ENCODE data around the gene PLEK2.

Gene PLEK2

DNA sequence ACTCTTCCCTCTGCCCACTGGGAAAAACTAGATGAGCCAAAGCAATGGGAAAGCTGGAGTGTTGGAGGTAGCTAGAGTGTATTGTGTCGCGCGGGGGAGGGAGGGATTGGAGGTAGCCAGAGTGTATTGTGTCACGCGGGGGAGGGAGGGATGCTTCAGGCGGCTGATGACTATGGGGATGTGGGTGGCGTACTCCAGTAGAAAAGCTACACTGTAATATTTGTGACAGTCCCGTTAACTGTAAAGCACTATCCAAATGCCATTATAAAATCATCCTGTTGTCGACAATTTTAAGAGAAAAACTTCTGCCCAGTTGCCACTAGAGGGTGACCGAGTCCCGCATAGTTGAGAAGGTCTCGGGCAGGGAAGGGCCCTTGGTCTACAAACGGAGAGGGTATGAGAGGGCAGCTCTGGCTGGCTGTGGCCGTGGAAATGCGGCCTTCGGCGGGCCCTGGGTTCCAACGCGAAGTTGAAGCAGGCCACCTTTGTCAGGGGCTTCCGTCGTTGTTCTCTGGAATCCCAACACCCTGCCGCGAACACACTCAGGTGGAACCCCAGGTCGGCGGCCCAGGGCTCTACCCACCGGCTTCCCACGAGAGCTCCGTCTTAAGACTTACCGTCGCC, 15.1 kb upstream of the PLEK2 start:
- no peaks in the 10 kb centered on the region for H3K9me3 ChIP-seq (ENCODE audit: severe bottlenecking)
- H3K4me3 ChIP-seq (ENCODE audit: low read depth, low read length) = no peak overlapping the region
- no peaks in the 10 kb centered on the region for H3K36me3 ChIP-seq
- peak; percentile 84 for DNase-seq
- no peak overlapping the region; the same call in 1 of the 2 replicates for H3K27ac ChIP-seq
- TF ChIP-seq, protein P1, sequence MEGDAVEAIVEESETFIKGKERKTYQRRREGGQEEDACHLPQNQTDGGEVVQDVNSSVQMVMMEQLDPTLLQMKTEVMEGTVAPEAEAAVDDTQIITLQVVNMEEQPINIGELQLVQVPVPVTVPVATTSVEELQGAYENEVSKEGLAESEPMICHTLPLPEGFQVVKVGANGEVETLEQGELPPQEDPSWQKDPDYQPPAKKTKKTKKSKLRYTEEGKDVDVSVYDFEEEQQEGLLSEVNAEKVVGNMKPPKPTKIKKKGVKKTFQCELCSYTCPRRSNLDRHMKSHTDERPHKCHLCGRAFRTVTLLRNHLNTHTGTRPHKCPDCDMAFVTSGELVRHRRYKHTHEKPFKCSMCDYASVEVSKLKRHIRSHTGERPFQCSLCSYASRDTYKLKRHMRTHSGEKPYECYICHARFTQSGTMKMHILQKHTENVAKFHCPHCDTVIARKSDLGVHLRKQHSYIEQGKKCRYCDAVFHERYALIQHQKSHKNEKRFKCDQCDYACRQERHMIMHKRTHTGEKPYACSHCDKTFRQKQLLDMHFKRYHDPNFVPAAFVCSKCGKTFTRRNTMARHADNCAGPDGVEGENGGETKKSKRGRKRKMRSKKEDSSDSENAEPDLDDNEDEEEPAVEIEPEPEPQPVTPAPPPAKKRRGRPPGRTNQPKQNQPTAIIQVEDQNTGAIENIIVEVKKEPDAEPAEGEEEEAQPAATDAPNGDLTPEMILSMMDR (IDR thresholded peaks at IDR 0.05; ENCODE audit: low read depth, low read length) = peak; percentile 67
- H3K27me3 ChIP-seq (ENCODE audit: insufficient read depth, low read depth, severe bottlenecking) = no peaks in the 10 kb centered on the region

DNA sequence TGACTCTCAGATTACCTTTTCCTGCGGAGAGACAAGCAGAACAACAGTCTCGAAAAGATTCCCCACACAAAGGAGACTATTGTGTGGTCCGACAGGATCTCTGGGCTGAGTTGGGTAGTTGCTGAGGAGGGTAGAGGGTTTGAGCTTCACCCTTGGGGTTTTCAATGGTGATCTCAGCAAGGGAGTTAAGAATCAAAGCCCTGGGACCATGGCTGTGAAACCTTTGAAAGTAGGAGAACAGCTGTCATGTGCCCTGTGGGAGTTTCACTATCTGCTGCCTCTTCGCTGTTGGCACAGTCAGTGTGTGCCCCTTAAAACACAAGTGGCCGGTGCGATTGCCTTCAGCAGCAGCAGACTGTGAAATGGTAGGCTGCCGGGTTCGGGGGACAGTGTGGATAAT, 14.2 kb upstream of the PLEK2 start:
- no peaks in the 10 kb centered on the region for H3K36me3 ChIP-seq
- DNase-seq = no peak
- no peak overlapping the region for H3K4me3 ChIP-seq (ENCODE audit: low read depth, low read length)
- TF ChIP-seq, protein P1 (IDR thresholded peaks at IDR 0.05; ENCODE audit: low read depth, low read length) = no peak
- H3K9me3 ChIP-seq (ENCODE audit: severe bottlenecking) = no peaks in the 10 kb centered on the region
- no peaks in the 10 kb centered on the region for H3K27me3 ChIP-seq (ENCODE audit: insufficient read depth, low read depth, severe bottlenecking)
- H3K27ac ChIP-seq = no peak overlapping the region

DNA sequence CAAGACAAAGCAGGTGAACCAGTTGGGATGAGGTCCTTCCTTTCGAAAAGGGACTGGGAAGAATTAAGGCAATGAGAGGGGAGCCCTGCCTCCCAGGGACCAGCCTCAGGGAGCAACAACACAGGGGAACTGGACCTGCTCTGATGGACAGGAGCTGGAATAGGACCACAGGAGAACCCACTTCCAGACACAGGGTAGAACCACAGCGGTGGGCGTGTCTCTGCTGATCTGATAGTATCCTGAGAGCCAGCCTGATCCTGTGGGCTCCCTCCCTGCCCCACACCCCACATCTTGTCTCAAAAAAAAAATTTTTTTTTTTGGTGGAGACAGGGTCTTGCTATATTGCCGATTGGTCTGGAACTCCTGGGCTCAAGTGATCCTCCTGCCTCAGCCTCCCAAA, 13.6 kb upstream of the PLEK2 start:
- TF ChIP-seq, protein P1 (IDR thresholded peaks at IDR 0.05; ENCODE audit: low read depth, low read length) = no peak
- H3K27ac ChIP-seq = no peak overlapping the region
- no peaks in the 10 kb centered on the region for H3K36me3 ChIP-seq
- no peak for DNase-seq
- H3K4me3 ChIP-seq (ENCODE audit: low read depth, low read length) = no peak overlapping the region
- no peaks in the 10 kb centered on the region for H3K9me3 ChIP-seq (ENCODE audit: severe bottlenecking)
- no peaks in the 10 kb centered on the region for H3K27me3 ChIP-seq (ENCODE audit: insufficient read depth, low read depth, severe bottlenecking)

DNA sequence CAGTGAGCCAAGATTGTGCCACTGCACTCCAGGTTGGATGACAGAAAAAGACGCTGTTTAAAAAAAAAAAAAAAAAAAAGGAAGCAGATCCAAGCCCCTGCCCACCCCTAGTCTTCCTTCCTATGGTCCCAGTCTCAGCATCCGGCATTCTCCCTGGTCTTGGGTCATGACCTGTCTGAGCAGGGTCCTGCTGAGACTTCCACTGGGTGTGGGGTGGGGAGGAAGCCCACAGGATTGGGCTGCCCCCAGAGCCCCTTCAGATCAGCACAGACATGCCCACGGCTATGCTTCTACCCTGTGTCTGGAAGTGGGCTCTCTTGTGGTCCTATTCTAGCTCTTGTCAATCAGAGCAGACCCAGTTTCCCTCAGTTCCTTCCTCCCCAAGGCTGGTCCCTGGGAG, 12.6 kb upstream of the PLEK2 start:
- no peak overlapping the region for H3K27ac ChIP-seq
- H3K27me3 ChIP-seq (ENCODE audit: insufficient read depth, low read depth, severe bottlenecking) = no peaks in the 10 kb centered on the region
- no peaks in the 10 kb centered on the region for H3K9me3 ChIP-seq (ENCODE audit: severe bottlenecking)
- H3K4me3 ChIP-seq (ENCODE audit: low read depth, low read length) = no peak overlapping the region
- H3K36me3 ChIP-seq = no peaks in the 10 kb centered on the region
- no peak for DNase-seq
- TF ChIP-seq, protein P1 (IDR thresholded peaks at IDR 0.05; ENCODE audit: low read depth, low read length) = no peak

DNA sequence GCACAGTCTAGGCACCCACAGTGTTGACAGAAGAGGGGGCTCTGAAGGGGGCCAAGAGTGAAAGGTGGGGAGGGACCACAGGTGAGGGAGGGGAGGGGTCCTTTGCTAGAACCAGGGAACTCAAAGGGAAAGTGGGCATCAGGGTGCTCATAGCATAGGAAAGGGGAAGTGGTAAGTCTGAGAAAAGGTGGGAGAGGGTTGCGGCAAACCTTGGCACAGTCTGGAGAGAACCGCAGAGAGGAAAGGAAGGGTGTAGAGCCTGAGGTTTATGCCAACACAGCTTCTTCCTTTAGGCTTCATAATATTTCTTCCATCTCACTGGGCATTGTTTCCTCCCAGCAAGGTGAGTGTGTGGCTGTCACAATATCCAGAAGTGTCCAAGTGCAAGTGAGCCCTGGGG, 11.5 kb upstream of the PLEK2 start:
- Histone ChIP-seq H3K36me3 (no peaks in the 10 kb centered on the region), H3K4me3 (ENCODE audit: low read depth, low read length) (no peak overlapping the region), H3K27me3 (ENCODE audit: insufficient read depth, low read depth, severe bottlenecking) (no peaks in the 10 kb centered on the region), H3K9me3 (ENCODE audit: severe bottlenecking) (no peaks in the 10 kb centered on the region), H3K27ac (no peak overlapping the region)
- no peak for DNase-seq
- TF ChIP-seq, protein P1 (IDR thresholded peaks at IDR 0.05; ENCODE audit: low read depth, low read length) = no peak
